KOPT-K1 (cell line): Measurements from ENCODE around the gene TESK1.
A peak's percentile ranks its signal among the peaks of the same experiment; 100 is the strongest.
"Not testable (repeated sequence)": the region's sequence is repeated elsewhere in the genome, so short reads cannot be mapped to it uniquely, and the experiment has no call there.

ENCODE experiments used
- H3K27ac ChIP-seq: fragments of 200-600 bp; sonication (generic); 2 replicates; pipeline ENCODE4 v1.5.1; 2016; ENCODE audit warnings: antibody characterized with exemption, mild to moderate bottlenecking, low read depth, low read length; ENCODE audit not compliant: poor library complexity, severe bottlenecking
- H3K36me3 ChIP-seq: fragments of 200-600 bp; sonication (generic); 2 replicates; pipeline ENCODE4 v1.5.1; 2017; ENCODE audit warnings: antibody characterized with exemption, mild to moderate bottlenecking, low read length, moderate library complexity; ENCODE audit not compliant: insufficient read depth
- H3K9me3 ChIP-seq: fragments of 200-600 bp; sonication (generic); 2 replicates; pipeline ENCODE4 v1.5.1; 2017; ENCODE audit warnings: antibody characterized with exemption, low read length, mild to moderate bottlenecking; ENCODE audit not compliant: insufficient read depth, poor library complexity, severe bottlenecking

The TESK1 gene

DNA sequence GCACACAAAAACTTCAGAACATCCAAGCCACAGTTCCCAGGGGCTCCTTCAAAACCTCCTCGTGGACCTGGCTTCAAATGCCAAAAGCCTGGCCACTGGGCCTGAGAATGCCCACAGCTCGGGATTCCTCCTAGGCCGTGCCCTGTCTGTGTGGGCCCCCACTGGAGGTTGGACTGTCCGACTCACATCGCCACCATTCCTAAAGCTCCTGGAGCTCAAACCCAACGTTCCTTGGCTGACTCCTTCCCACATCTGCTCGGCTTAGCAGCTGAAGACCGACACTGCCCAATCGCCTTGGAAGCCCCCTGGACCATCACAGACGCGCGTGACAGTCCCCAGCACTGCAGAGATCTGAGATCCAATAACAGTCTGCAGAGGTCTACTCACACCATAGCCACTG lies 38.0 kb downstream of the TESK1 start:
- H3K27ac ChIP-seq: no peak overlapping the region
- H3K36me3 ChIP-seq: no peaks in the 10 kb centered on the region
- H3K9me3 ChIP-seq: no peaks in the 10 kb centered on the region

DNA sequence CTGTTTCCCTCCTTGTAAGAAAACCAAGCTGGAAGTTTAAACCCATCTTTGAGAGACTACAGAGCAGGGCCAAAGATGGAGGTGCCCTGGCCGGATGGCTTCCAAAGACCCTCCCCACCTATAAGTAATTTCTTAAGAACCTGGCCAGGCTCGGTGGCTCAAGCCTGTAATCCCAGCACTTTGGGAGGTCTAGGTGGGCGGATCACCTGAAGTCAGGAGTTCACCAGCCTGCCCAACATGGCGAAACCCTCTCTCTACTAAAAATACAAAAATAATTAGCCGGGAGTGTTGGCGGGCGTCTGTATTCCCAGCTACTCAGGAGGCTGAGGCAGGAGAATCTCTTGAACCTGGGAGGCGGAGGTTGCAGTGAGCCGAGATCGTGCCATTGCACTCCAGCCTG lies 40.7 kb downstream of the TESK1 start:
- not testable (repeated sequence) for H3K36me3 ChIP-seq, H3K27ac ChIP-seq

DNA sequence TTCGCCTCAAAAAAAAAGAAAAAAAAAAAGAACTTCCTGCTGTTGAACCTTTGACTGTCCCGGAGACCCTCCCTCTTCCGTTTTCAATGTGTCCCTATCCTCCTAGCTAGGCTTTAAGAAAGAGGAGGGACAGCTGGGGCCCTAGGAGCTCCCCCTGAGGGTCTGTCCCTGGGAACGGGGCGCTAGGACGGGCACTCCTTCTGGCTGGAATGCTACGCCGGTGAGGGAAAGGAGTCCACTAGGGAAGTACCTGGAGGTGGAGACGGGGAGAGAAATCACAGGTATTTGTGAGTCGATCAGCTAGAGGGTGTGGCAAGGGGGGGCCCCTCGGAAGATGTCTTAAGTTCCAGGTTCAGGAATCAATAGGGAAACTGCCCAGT lies 41.1 kb downstream of the TESK1 start:
- peak overlapping the region; percentile 44 for H3K27ac ChIP-seq
- no peaks in the 10 kb centered on the region for H3K9me3 ChIP-seq
- H3K36me3 ChIP-seq: no peaks in the 10 kb centered on the region

More for the DNA sequence above, 40.7 kb downstream of the TESK1 start:
- H3K9me3 ChIP-seq: not testable (repeated sequence)

DNA sequence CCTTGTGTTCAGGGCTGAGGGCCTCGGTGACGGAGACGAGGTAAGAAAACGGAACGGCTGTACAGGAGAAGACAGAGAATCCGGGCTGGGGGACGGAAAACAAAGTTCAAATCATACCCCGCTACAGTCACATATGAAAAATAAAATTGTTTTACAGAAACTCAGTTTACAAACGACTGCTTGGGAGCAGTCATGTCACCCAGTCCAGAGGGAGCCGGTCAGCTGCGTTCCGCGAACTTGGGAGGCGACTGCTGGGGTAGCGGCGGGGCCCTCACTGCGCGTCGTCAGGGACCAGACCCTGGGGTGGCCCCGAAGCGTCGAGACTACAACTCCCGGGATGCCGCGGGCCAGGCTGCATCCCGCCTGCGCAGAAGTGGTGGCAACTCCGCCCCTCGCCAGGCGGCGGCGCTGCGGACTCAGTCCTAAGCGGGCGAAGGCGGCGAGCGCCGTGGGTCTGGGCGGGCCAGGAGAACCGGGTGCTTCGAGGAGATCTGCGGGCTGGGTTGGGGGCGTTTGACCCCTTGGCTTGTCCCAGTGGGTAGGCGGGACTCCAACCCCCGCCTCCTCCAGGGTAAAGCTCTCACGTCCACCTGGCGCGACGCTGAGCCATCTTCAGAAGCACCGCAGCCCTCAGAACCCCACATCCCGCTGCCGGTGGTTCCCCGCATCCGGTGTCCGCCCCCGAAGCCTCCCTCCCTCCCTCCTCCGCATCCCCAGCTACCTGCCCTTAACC lies 41.6 kb downstream of the TESK1 start:
- Histone ChIP-seq H3K36me3 (no peaks in the 10 kb centered on the region), H3K9me3 (no peaks in the 10 kb centered on the region), H3K27ac (peak overlapping the region; percentile 44)

DNA sequence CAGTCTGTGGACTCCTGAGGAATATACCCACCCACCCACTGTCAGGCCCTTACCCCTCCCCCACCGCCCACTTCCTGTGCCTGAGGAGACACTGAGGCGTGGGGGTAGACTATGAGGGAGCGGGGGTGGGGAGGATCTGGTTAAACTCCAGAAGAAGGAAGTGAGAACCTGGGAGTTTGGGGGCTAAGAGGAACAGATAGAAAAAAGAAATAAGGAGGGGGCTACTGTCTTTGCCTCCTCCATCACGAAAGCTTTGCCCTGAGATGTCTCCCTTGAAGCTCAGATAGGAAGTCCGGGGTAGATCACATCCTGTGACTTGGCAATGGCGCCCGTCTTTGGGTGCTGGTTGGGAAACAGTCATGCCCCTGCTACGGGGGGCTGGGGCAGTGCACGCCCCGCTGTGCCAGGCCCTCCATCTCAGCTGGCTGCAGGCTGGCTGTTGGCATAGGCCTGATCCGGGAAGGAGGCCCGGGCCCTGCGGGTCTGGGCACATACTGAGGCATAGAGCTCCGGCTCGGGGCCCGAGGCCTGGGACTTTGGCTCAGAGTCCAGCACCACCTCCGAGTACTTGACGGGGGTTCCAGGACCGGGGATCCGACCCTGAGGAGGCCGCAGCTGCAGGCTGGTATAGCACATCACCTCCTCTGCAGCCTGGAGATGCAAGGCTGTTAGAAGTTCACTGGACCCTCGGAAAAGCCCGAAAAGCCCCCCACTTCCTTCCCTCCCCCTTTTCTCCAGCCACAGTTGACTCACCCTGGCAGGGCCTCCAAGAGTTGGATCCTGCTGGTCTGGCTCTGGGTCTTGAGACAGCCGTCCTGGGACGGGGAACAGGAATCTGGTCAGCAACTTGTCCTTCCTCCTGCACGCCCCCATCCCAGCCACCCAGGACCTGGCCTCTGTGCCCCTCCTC lies 44.6 kb downstream of the TESK1 start:
- Histone ChIP-seq H3K27ac (peak overlapping the region; percentile 66), H3K36me3 (no peaks in the 10 kb centered on the region)

DNA sequence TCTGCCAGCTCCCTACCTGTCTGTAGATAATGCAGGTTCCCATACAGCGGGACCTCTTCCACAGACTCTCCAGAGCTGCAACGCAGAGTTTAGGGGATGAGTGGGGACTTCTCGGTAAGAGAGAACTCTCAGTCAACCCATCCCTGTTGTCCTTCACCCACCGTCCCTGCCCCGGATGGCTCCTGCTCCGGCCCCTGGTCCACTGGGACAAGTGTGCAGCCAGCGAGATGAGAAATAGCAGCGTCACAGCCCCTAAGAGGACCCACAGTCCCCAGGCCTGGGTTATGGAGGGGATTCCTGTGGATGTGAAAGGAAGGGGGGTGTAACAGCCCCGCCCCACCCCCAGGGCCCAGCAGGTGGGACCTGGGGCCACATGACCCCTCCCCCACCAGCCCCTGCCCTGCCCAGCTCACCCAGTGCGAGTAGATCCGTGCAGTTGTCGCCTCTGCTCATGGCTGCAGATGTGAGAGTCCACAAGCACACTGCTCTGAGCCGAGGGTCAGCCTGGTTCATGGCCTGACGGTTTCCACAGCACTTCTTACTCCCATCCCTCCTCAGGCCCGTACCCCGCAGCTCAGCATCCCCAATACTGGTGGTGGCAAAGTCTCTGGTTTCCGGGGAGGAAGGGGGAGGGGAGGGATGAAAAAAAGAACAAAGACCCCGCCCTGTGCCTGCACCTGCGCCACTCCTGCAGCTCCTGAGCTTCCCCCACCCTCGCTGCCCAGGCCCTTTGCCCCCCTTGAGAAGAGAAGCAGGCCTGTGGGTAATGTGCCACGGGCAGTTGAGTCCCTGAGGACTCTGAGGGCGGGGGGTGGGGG lies 45.5 kb downstream of the TESK1 start, which contains the start of gene SIT1:
Gene SIT1, minus strand, starts transcription at position 591 of the 818 bp plus-strand sequence. Its CDS starts 78 bp downstream, at position 513.
- Histone ChIP-seq H3K27ac (peak within 1 kb of the TSS; percentile 66), H3K36me3 (no peaks in the 10 kb centered on the region), H3K9me3 (no peaks in the 10 kb centered on the region)

More for the DNA sequence above, 44.6 kb downstream of the TESK1 start:
- H3K9me3 ChIP-seq: no peaks in the 10 kb centered on the region

DNA sequence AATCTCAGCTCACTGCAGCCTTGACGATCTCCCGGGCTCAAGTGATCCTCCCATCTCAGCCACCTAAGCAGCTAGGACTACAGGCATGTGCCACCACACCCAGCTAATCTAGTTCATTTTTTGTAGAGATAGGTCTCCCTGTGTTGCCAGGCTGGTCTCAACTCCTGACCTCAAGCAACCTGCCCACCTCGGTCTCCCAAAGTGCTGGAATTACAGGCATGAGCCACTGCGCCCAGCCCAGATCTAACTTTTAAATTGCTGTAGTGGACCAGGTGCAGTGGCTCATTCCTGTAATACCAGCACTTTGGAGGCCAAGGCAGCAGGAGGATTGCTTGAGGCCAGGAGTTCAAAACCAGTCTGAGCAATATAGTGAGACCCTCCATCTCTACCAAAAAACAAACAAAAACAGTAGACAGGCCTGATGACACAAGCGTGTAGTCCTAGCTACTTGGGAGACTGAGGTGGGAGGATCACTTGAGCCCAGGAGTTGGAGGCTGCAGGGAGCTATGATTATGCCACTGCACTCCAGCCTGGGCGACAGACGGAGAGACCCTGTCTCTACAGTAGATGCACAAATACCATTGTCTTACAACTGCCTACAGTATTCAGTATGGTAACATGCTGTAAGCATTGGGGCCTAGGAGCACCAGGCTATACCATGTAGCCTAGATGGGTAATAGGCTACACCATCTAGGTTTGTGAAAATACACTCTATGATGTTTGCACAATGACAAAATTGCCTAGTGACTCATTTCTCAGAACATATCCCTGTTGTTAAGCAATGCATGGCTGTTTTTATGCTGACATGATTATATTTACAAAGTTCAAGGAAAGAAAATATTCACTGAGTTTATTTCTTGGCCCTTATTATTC lies 47.1 kb downstream of the TESK1 start:
- Histone ChIP-seq H3K36me3 (no peaks in the 10 kb centered on the region), H3K9me3 (no peaks in the 10 kb centered on the region), H3K27ac (no peak overlapping the region)

DNA sequence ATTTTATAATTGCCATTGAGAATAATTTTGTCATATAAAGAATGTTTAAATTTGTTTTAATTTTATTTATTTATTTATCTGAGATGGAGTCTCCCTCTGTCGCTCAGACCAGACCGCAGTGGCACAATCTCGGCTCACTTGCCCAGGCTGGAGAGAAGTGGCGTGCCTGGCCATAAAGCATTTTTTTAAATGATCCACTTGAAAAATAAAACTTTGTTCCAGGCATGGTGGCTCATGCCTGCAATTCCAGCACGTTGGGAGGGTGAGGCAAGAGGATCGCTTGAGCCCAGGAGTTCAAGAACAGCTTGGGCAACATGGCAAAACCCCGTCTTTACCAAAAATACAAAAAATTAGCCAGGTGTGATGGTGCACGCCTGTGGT lies 47.8 kb downstream of the TESK1 start:
- no peaks in the 10 kb centered on the region for H3K36me3 ChIP-seq
- no peak overlapping the region for H3K27ac ChIP-seq
- H3K9me3 ChIP-seq: no peaks in the 10 kb centered on the region

DNA sequence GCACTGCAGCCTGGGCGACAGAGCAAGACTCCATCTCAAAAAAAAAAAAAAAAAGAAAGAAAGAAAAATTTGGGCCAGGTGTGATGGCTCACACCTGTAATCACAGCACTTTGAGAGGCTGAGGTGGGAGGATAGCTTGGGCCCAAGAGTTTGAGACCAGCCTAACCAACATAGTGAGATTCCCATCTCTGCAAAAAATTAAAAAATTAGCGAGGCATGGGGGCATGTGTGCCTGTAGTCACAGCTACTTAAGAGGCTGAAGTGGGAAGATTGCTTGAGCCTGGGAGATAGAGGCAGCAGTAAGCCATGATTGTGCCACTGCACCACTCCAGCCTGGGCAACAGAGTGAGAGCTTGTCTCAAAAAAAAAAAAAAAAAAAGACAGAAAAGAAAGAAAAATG lies 48.5 kb downstream of the TESK1 start:
- Histone ChIP-seq H3K36me3 (no peaks in the 10 kb centered on the region), H3K27ac (no peak overlapping the region), H3K9me3 (no peaks in the 10 kb centered on the region)

DNA sequence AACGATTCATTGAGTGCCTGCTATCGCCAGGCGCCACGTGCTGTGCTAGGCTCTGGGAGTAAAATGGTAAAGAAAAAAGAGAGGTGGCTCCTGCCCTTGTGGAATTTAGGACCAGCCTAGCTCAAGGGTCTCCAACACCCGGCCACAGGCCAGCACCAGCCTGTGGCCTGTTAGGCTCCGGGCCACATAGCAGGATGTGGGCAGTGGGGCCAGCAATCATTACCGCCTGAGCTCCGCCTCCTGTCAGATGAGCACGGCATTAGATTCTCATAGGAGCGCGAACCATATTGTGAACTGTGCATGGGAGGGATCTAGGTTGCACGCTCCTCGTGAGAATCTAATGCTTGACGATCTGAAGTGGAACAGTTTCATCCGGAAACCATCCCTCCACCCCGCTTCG lies 51.3 kb downstream of the TESK1 start:
- no peaks in the 10 kb centered on the region for H3K9me3 ChIP-seq

DNA sequence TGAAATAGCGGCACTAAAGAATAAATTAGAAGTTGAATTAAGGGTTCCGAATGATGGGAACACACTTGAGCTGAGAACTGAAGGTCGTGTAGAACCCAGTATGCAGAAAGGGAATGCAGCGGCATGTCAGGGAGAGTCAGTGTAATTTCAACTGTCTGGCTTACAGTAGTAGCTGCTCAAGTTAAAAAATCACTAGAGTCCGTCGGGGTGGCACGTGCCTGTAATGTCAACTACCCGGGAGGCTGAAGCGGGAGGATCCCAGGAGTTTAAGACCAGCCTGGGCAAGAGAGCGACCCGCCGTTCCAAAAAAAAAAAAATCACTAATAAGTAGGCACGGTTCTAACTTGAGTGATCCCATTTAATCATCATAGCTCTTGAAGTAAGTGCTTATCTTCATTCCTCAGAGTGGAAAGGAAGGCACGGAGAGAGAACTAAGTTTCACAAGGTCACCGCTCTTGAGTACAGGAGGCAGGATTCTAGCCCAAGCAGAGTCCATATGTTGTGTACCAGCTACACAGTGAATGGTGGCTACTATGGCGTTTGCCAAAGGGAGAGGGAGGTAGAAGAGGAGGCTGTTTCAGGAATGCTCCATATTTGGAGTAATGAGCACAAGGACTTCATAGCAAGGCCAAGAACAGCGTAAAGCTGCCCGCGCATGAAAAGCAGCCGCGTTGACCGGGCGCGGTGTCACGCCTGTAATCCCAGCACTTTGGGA lies 51.9 kb downstream of the TESK1 start:
- peaks cover 11% of the 10 kb centered on the region; the same call in 1 of the 2 replicates for H3K36me3 ChIP-seq
- no peak overlapping the region for H3K27ac ChIP-seq
- H3K9me3 ChIP-seq: no peaks in the 10 kb centered on the region

More for the DNA sequence above, 51.3 kb downstream of the TESK1 start:
- peaks cover 11% of the 10 kb centered on the region; the same call in 1 of the 2 replicates for H3K36me3 ChIP-seq
- no peak overlapping the region for H3K27ac ChIP-seq

DNA sequence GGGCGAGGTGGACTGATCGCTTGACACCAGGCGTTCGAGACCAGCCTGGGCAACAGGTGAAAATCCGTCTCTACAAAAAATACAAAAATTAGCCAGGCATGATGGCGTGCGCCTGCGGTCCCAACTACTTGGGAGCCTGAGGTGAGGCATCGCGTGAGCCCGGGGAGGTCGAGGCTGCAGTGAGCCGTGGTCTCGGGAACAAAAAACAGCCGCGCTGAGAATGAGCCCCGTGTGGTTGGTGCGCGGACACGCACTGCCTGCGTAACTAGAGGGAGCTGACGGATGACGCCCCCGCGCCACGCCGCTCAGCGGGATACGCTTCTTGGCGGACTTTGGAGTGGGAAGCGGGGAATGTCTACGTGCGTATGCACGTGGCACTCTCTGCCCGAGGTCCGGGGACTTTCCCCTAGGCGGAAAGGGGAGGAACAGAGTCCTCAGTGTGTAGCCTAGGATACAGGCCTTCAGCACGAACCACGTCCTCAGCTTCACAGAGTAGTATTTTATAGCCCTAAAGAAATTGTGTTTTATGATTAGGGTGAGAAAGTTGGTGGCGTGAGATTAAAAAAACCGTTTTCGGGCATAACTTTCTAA lies 52.6 kb downstream of the TESK1 start, which contains the start of gene RMRP:
Gene RMRP, minus strand, starts transcription at position 474 of the 591 bp plus-strand sequence.
- H3K9me3 ChIP-seq: no peaks in the 10 kb centered on the region
- peaks cover 11% of the 10 kb centered on the region; the same call in 1 of the 2 replicates for H3K36me3 ChIP-seq
- peak within 1 kb of the TSS; percentile 69 for H3K27ac ChIP-seq
